ENCODE results near the gene PPFIA3. TPM values are rescaled to one million over a fixed set of nuclear protein-coding genes. Genes with fewer than 3 reads are reported as not detected.
A peak's percentile ranks its signal among the peaks of the same experiment; 100 is the strongest.

PPFIA3 gene
- total and polyA plus RNA-seq, 2 of the 8 experiments (the other 6 are each of a cell fraction or from before 2014, with no cell fraction given): 15.9 to 25.3 TPM

- H3K18ac ChIP-seq (ENCODE audit: extremely low read depth, low read length): no peak overlapping the region
- no peak overlapping the region for H3K23ac ChIP-seq (ENCODE audit: insufficient read length)
- no peak overlapping the region for H3K27ac ChIP-seq (ENCODE audit: low read depth, low read length)
- peaks cover 0 to 5% (median 0%) of the 10 kb centered on the region in 4 experiments; a peak in 2 of 8 replicates for H3K36me3 ChIP-seq (ENCODE audit: control insufficient read depth in 2 of 4, insufficient read depth in 4 of 4, low read length in 3 of 4)
- no peak overlapping the region for H2BK5ac ChIP-seq (ENCODE audit: low read depth, low read length)
- H4K5ac ChIP-seq (ENCODE audit: insufficient read length, low read depth, low read length): no peak overlapping the region
- no peaks in the 10 kb centered on the region for H3K79me1 ChIP-seq (ENCODE audit: low read depth, low read length)
- H3K14ac ChIP-seq (ENCODE audit: insufficient read length): no peak overlapping the region
- peak overlapping the region; percentile 56 for H3K56ac ChIP-seq (replicated peaks; ENCODE audit: insufficient read length, low read depth, low read length)
- H2BK15ac ChIP-seq (ENCODE audit: low read length): no peak overlapping the region
- H3K79me2 ChIP-seq (ENCODE audit: control insufficient read depth in 1 of 2, insufficient read depth in 2 of 2, low read length in 2 of 2): no peaks in the 10 kb centered on the region
- H4K91ac ChIP-seq (replicated peaks; ENCODE audit: insufficient read length, low read length): peak overlapping the region; percentile 25
- 79 to 100% methylated on average over 1 to 6 of the region's 6 CpGs for WGBS, 2 experiments (ENCODE audit: extremely low coverage in 1 of 2, insufficient coverage in 1 of 2, insufficient read length in 1 of 2, insufficient replicate concordance in 2 of 2, low coverage in 1 of 2, low lambda C conversion rate in 2 of 2, missing lambda C conversion rate in 1 of 2)
- H2AK5ac ChIP-seq (ENCODE audit: low read depth, low read length): no peak overlapping the region
- no peak overlapping the region for H3K4ac ChIP-seq (replicated peaks; ENCODE audit: insufficient read length, low read depth, low read length)
- ChIA-PET CTCF (ENCODE audit: partially characterized antibody) (interaction anchor here (0.6 to 6.4 kb wide), 5 partner anchors 9 to 58 kb away, joined by 3 to 99 read pairs (median 4); no protein-coding TSS in a partner anchor), POLR2A (ENCODE audit: partially characterized antibody) (interaction anchor here (0.9 to 1.0 kb wide), 3 partner anchors 10 to 49 kb away, joined by 3 to 4 read pairs (median 3); no protein-coding TSS in a partner anchor)
- H3K4me1 ChIP-seq (replicated peaks in 1 of 4; ENCODE audit: control insufficient read depth in 3 of 4, insufficient read depth in 4 of 4, low read length in 3 of 4): peaks cover 0 to 9% (median 2%) of the 10 kb centered on the region in 4 experiments; a peak in 5 of 7 replicates
- DNase-seq (ENCODE audit: low read depth in 1 of 2, low spot score in 2 of 2) (no peak), FAIRE-seq (no peak)
- H3K4me2 ChIP-seq (ENCODE audit: insufficient read depth in 1 of 2, low read depth in 2 of 2, low read length in 2 of 2): no peak overlapping the region; a peak in 1 of 4 replicates
- H3K4me3 ChIP-seq (ENCODE audit: extremely low read depth in 1 of 4, insufficient read depth in 2 of 4, low read depth in 3 of 4, low read length in 4 of 4): no peak overlapping the region
- H4K20me1 ChIP-seq (replicated peaks in 1 of 2; ENCODE audit: control insufficient read depth in 1 of 2, insufficient read depth in 2 of 2, low read length in 2 of 2): peaks cover 0 to 4% of the 10 kb centered on the region in 2 experiments
- no peaks in the 10 kb centered on the region for H3K27me3 ChIP-seq (replicated peaks in 1 of 4; ENCODE audit: control insufficient read depth in 3 of 4, extremely low read depth in 1 of 4, insufficient read depth in 3 of 4, low read length in 3 of 4)
- H2BK20ac ChIP-seq (ENCODE audit: low read length): no peak overlapping the region
- no peaks in the 10 kb centered on the region for H3K9me3 ChIP-seq (ENCODE audit: insufficient read depth in 2 of 2, low read depth in 1 of 2, low read length in 1 of 2)
- H2AFZ ChIP-seq (ENCODE audit: low read length): no peak overlapping the region
- H3K9ac ChIP-seq (replicated peaks in 1 of 4; ENCODE audit: extremely low read depth in 1 of 4, low read depth in 3 of 4, low read length in 3 of 4): no peak overlapping the region
- H2BK120ac ChIP-seq (replicated peaks; ENCODE audit: low read depth, low read length): no peak overlapping the region
- H4K8ac ChIP-seq (ENCODE audit: extremely low read depth, insufficient read depth, low read length): no peak overlapping the region
- peak overlapping the region; percentile 78; the same call in 1 of the 2 replicates for H2BK12ac ChIP-seq (ENCODE audit: low read depth, low read length)
- H3K23me2 ChIP-seq (ENCODE audit: low read depth, low read length): peaks cover 8% of the 10 kb centered on the region; the same call in 1 of the 2 replicates
- TF ChIP-seq POU5F1 (IDR thresholded peaks at IDR 0.05; ENCODE audit: low read depth, low read length) (no peak), USF2 (IDR thresholded peaks at IDR 0.05; ENCODE audit: low read length) (no peak), E2F6 (IDR thresholded peaks at IDR 0.05) (no peak), JUND (IDR thresholded peaks at IDR 0.05; ENCODE audit: low read length) (no peak), CBX8 (IDR thresholded peaks at IDR 0.05; ENCODE audit: borderline replicate concordance, low read depth, low read length) (no peak), GTF2F1 (IDR thresholded peaks at IDR 0.05; ENCODE audit: borderline replicate concordance, low read depth, low read length) (no peak), RNF2 (IDR thresholded peaks at IDR 0.05; ENCODE audit: borderline replicate concordance, low read depth, low read length, missing control alignments, poor library complexity, severe bottlenecking) (no peak), POLR2AphosphoS5 (IDR thresholded peaks at IDR 0.05; ENCODE audit: low read depth, low read length) (no peak), BRCA1 (IDR thresholded peaks at IDR 0.05; ENCODE audit: low read depth, low read length) (no peak)
- TF ChIP-seq, protein P1, sequence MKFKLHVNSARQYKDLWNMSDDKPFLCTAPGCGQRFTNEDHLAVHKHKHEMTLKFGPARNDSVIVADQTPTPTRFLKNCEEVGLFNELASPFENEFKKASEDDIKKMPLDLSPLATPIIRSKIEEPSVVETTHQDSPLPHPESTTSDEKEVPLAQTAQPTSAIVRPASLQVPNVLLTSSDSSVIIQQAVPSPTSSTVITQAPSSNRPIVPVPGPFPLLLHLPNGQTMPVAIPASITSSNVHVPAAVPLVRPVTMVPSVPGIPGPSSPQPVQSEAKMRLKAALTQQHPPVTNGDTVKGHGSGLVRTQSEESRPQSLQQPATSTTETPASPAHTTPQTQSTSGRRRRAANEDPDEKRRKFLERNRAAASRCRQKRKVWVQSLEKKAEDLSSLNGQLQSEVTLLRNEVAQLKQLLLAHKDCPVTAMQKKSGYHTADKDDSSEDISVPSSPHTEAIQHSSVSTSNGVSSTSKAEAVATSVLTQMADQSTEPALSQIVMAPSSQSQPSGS (IDR thresholded peaks at IDR 0.05; ENCODE audit: low read length): no peak
Observed at GRCh38 chr19:49141352-49141751, 22.0 kb downstream of the PPFIA3 start.

Data from H1 (cell line).